Measurements from ENCODE around the gene ITPR1. TPM values are rescaled to one million over a fixed set of nuclear protein-coding genes. Genes with fewer than 3 reads are reported as not detected.

The ITPR1 gene
- total and polyA plus RNA-seq, 10 of the 15 experiments (the other 5 are each of a cell fraction or from before 2014, with no cell fraction given): 12.2 to 239 (median 28.4) TPM

- in situ Hi-C loops (cut with MboI) (no loop called here), intact Hi-C loops (cut with micrococcal nuclease; ENCODE audit: unreplicated experiment) (no loop called here)
- FAIRE-seq (no peak), DNase-seq (ENCODE audit: low read depth, low spot score) (no peak), ATAC-seq (no peak)
- no peaks in the 10 kb centered on the region for H3K27me3 ChIP-seq (replicated peaks in 1 of 2; ENCODE audit: control insufficient read depth in 2 of 2, insufficient read depth in 2 of 2, low read length in 1 of 2)
- 69% methylated on average over 6 of the region's 6 CpGs for WGBS (ENCODE audit: insufficient coverage, insufficient replicate concordance, low lambda C conversion rate, missing lambda C conversion rate)
- ChIA-PET SMC1A (ENCODE audit: uncharacterized antibody, unreplicated experiment) (interaction anchor here (1.0 to 3.9 kb wide), 12 partner anchors 12 to 233 kb away, joined by 3 to 43 read pairs (median 4); partner anchors contain the start of gene ITPR1), RAD21 (ENCODE audit: unreplicated experiment) (interaction anchor here (1.6 to 4.6 kb wide), 4 partner anchors 76 to 233 kb away, joined by 6 to 26 read pairs (median 15); partner anchors contain the start of gene ITPR1), POLR2A (interaction anchor here (2.0 kb wide), 1 partner anchor 90 kb away, joined by 9 read pairs; the partner anchor contains the start of gene ITPR1), CTCF (interaction anchor here (0.6 to 3.6 kb wide), 11 partner anchors 10 to 232 kb away, joined by 3 to 36 read pairs (median 5); partner anchors contain the start of gene ITPR1)
- no peak overlapping the region for H2AFZ ChIP-seq (ENCODE audit: control insufficient read depth, low read depth, low read length)
- no peak overlapping the region for H3K4me2 ChIP-seq (ENCODE audit: control insufficient read depth, insufficient read depth)
- peaks cover 13% of the 10 kb centered on the region for H3K4me1 ChIP-seq (ENCODE audit: control insufficient read depth, insufficient read depth, low read length)
- no peak overlapping the region for H3K4me3 ChIP-seq
- no peak overlapping the region for H3K9ac ChIP-seq (ENCODE audit: control insufficient read depth, insufficient read depth, low read length)
- no peaks in the 10 kb centered on the region for H3K9me3 ChIP-seq (replicated peaks; ENCODE audit: control insufficient read depth, insufficient read depth, low read length)
- peaks cover 3% of the 10 kb centered on the region for H3K79me2 ChIP-seq (ENCODE audit: control insufficient read depth, insufficient read depth, low read length)
- BruUV-seq (replicated peaks): no TSS peak
- H3K27ac ChIP-seq (ENCODE audit: control insufficient read depth, insufficient read depth): no peak overlapping the region
- no peaks in the 10 kb centered on the region for H3K36me3 ChIP-seq (ENCODE audit: control insufficient read depth in 2 of 2, insufficient read depth in 2 of 2, low read length in 1 of 2)
- no peaks in the 10 kb centered on the region; the same call in 1 of the 2 replicates for H4K20me1 ChIP-seq (ENCODE audit: control insufficient read depth, insufficient read depth)
- TF ChIP-seq STAT3 (IDR thresholded peaks at IDR 0.05; ENCODE audit: low read depth, low read length) (no peak), SPI1 (IDR thresholded peaks at IDR 0.05; ENCODE audit: borderline replicate concordance, insufficient read depth, low read depth, low read length) (no peak), CHD1 (IDR thresholded peaks at IDR 0.05; ENCODE audit: low read depth, low read length) (no peak), MEF2A (IDR thresholded peaks at IDR 0.05; ENCODE audit: insufficient read depth, low read depth, low read length) (no peak), KAT2A (conservative IDR thresholded peaks at IDR 0.05; ENCODE audit: control insufficient read depth, low read depth, low read length) (no peak), BRCA1 (IDR thresholded peaks at IDR 0.05; ENCODE audit: low read depth, low read length) (no peak), REST (IDR thresholded peaks at IDR 0.05; ENCODE audit: low read depth, low read length) (no peak), SUPT20H (IDR thresholded peaks at IDR 0.05; ENCODE audit: borderline replicate concordance, control insufficient read depth, low read depth, low read length) (no peak), HDAC6 (IDR thresholded peaks at IDR 0.05; ENCODE audit: unreplicated experiment) (no peak), CTCF (IDR thresholded peaks at IDR 0.05 in 2 of 3, conservative IDR thresholded peaks at IDR 0.05 in 1 of 3; ENCODE audit: control insufficient read depth in 2 of 3, extremely low read depth in 1 of 3, insufficient read depth in 1 of 3, low read depth in 3 of 3, low read length in 3 of 3) (no peak), YY1 (IDR thresholded peaks at IDR 0.05; ENCODE audit: low read depth, low read length) (no peak), SIN3A (IDR thresholded peaks at IDR 0.05; ENCODE audit: low read depth, low read length) (no peak)
- TF ChIP-seq, protein P1, sequence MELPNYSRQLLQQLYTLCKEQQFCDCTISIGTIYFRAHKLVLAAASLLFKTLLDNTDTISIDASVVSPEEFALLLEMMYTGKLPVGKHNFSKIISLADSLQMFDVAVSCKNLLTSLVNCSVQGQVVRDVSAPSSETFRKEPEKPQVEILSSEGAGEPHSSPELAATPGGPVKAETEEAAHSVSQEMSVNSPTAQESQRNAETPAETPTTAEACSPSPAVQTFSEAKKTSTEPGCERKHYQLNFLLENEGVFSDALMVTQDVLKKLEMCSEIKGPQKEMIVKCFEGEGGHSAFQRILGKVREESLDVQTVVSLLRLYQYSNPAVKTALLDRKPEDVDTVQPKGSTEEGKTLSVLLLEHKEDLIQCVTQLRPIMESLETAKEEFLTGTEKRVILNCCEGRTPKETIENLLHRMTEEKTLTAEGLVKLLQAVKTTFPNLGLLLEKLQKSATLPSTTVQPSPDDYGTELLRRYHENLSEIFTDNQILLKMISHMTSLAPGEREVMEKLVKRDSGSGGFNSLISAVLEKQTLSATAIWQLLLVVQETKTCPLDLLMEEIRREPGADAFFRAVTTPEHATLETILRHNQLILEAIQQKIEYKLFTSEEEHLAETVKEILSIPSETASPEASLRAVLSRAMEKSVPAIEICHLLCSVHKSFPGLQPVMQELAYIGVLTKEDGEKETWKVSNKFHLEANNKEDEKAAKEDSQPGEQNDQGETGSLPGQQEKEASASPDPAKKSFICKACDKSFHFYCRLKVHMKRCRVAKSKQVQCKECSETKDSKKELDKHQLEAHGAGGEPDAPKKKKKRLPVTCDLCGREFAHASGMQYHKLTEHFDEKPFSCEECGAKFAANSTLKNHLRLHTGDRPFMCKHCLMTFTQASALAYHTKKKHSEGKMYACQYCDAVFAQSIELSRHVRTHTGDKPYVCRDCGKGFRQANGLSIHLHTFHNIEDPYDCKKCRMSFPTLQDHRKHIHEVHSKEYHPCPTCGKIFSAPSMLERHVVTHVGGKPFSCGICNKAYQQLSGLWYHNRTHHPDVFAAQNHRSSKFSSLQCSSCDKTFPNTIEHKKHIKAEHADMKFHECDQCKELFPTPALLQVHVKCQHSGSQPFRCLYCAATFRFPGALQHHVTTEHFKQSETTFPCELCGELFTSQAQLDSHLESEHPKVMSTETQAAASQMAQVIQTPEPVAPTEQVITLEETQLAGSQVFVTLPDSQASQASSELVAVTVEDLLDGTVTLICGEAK (IDR thresholded peaks at IDR 0.05; ENCODE audit: borderline replicate concordance): no peak
Observed at GRCh38 chr3:4583416-4583815, 90.3 kb downstream of the ITPR1 start.

Measured in GM12878 (cell line).